ENCODE results near the gene KIAA1549. TPM values are rescaled to one million over a fixed set of nuclear protein-coding genes. Genes with fewer than 3 reads are reported as not detected.

Gene KIAA1549
- total and polyA plus RNA-seq, 2 of the 8 experiments (the other 6 are each of a cell fraction or from before 2014, with no cell fraction given): 6.5 to 17.3 TPM

GRCh38 chr7:138903859-138904435 lies 77.2 kb downstream of the KIAA1549 start:
- DNase-seq (ENCODE audit: low read depth in 1 of 2, low spot score in 2 of 2) (no peak), FAIRE-seq (no peak)
- no peak overlapping the region for H3K4me2 ChIP-seq (ENCODE audit: insufficient read depth in 1 of 2, low read depth in 2 of 2, low read length in 2 of 2)
- 0 out of 2 replicates have a peak, but pooled peaks cover 1% of the 10 kb centered on the region for H3K23me2 ChIP-seq (ENCODE audit: low read depth, low read length)
- no peak overlapping the region for H4K5ac ChIP-seq (ENCODE audit: insufficient read length, low read depth, low read length)
- no peak overlapping the region for H3K23ac ChIP-seq (ENCODE audit: insufficient read length)
- H3K4me3 ChIP-seq (ENCODE audit: extremely low read depth in 1 of 4, insufficient read depth in 2 of 4, low read depth in 3 of 4, low read length in 4 of 4): no peak overlapping the region
- ChIA-PET CTCF (ENCODE audit: partially characterized antibody) (no interaction called here), POLR2A (ENCODE audit: partially characterized antibody) (interaction anchor here (0.8 kb wide), 1 partner anchor 75 kb away, joined by 4 read pairs; no protein-coding TSS in a partner anchor)
- H3K9me3 ChIP-seq (ENCODE audit: insufficient read depth in 2 of 2, low read depth in 1 of 2, low read length in 1 of 2): no peaks in the 10 kb centered on the region
- H4K8ac ChIP-seq (ENCODE audit: extremely low read depth, insufficient read depth, low read length): no peak overlapping the region; the same call in 1 of the 2 replicates
- no peak overlapping the region for H2BK5ac ChIP-seq (ENCODE audit: low read depth, low read length)
- no peaks in the 10 kb centered on the region for H3K27me3 ChIP-seq (replicated peaks in 1 of 4; ENCODE audit: control insufficient read depth in 3 of 4, extremely low read depth in 1 of 4, insufficient read depth in 3 of 4, low read length in 3 of 4)
- no peak overlapping the region for H2AK5ac ChIP-seq (ENCODE audit: low read depth, low read length)
- no peaks in the 10 kb centered on the region; the same call in 1 of the 2 replicates for H3K79me1 ChIP-seq (ENCODE audit: low read depth, low read length)
- H2BK120ac ChIP-seq (replicated peaks; ENCODE audit: low read depth, low read length): no peak overlapping the region
- no peak overlapping the region for H3K56ac ChIP-seq (replicated peaks; ENCODE audit: insufficient read length, low read depth, low read length)
- H2BK15ac ChIP-seq (ENCODE audit: low read length): no peak overlapping the region
- no peak overlapping the region for H2AFZ ChIP-seq (ENCODE audit: low read length)
- H4K91ac ChIP-seq (replicated peaks; ENCODE audit: insufficient read length, low read length): no peak overlapping the region
- H3K4me1 ChIP-seq (replicated peaks in 1 of 4; ENCODE audit: control insufficient read depth in 3 of 4, insufficient read depth in 4 of 4, low read length in 3 of 4): no peaks in the 10 kb centered on the region
- no peak overlapping the region for H3K18ac ChIP-seq (ENCODE audit: extremely low read depth, low read length)
- 91% methylated on average over 14 of the region's 14 CpGs; no CpG with 5 or more reads in 1 of the 2 experiments for WGBS, 2 experiments (ENCODE audit: extremely low coverage in 1 of 2, insufficient coverage in 1 of 2, insufficient read length in 1 of 2, insufficient replicate concordance in 2 of 2, low coverage in 1 of 2, low lambda C conversion rate in 2 of 2, missing lambda C conversion rate in 1 of 2)
- H3K27ac ChIP-seq (ENCODE audit: low read depth, low read length): no peak overlapping the region
- H3K4ac ChIP-seq (replicated peaks; ENCODE audit: insufficient read length, low read depth, low read length): no peak overlapping the region
- H2BK20ac ChIP-seq (ENCODE audit: low read length): no peak overlapping the region
- no peak overlapping the region for H3K9ac ChIP-seq (replicated peaks in 1 of 4; ENCODE audit: extremely low read depth in 1 of 4, low read depth in 3 of 4, low read length in 3 of 4)
- no peak overlapping the region for H3K14ac ChIP-seq (ENCODE audit: insufficient read length)
- peaks cover 0 to 2% of the 10 kb centered on the region in 2 experiments for H4K20me1 ChIP-seq (replicated peaks in 1 of 2; ENCODE audit: control insufficient read depth in 1 of 2, insufficient read depth in 2 of 2, low read length in 2 of 2)
- no peaks in the 10 kb centered on the region for H3K79me2 ChIP-seq (ENCODE audit: control insufficient read depth in 1 of 2, insufficient read depth in 2 of 2, low read length in 2 of 2)
- peaks cover 0 to 25% (median 6%) of the 10 kb centered on the region in 4 experiments; a peak in 6 of 8 replicates for H3K36me3 ChIP-seq (ENCODE audit: control insufficient read depth in 2 of 4, insufficient read depth in 4 of 4, low read length in 3 of 4)
- H2BK12ac ChIP-seq (ENCODE audit: low read depth, low read length): no peak overlapping the region
- TF ChIP-seq MAX (IDR thresholded peaks at IDR 0.05) (no peak), SP4 (IDR thresholded peaks at IDR 0.05; ENCODE audit: low read length) (no peak), SUZ12 (IDR thresholded peaks at IDR 0.05; ENCODE audit: low read length) (no peak), HDAC2 (IDR thresholded peaks at IDR 0.05; ENCODE audit: borderline replicate concordance in 1 of 2, low read depth in 2 of 2, low read length in 2 of 2) (no peak), CBX5 (IDR thresholded peaks at IDR 0.05; ENCODE audit: low read depth, low read length) (no peak), TCF12 (IDR thresholded peaks at IDR 0.05; ENCODE audit: low read depth, low read length) (no peak), ATF3 (IDR thresholded peaks at IDR 0.05; ENCODE audit: insufficient read depth, low read depth, low read length) (no peak), RAD21 (IDR thresholded peaks at IDR 0.05 in 1 of 2, conservative IDR thresholded peaks at IDR 0.05 in 1 of 2; ENCODE audit: low read depth in 2 of 2, low read length in 2 of 2) (no peak), CBX8 (IDR thresholded peaks at IDR 0.05; ENCODE audit: borderline replicate concordance, low read depth, low read length) (no peak), MAFK (IDR thresholded peaks at IDR 0.05; ENCODE audit: low read depth, low read length) (no peak), SP2 (IDR thresholded peaks at IDR 0.05; ENCODE audit: low read length) (no peak)

Data from H1 (cell line).